Breast epithelium (tissue), 4 donors: Measurements from ENCODE around the gene MAP3K21. TPM values are rescaled to one million over a fixed set of nuclear protein-coding genes. Genes with fewer than 3 reads are reported as not detected.

Source experiments
- DNase-seq, 2 donors: peaks; one replicate each; pipeline ENCODE4 v3.0.0-alpha.2; 2019; ENCODE audit warnings: low spot score in 2 of 2
- H3K27ac ChIP-seq, 2 donors: fragments of 200-600 bp; sonication (generic) in 1 of 2; one replicate each; pipeline ENCODE4 v1.5.1; 2016 to 2019; ENCODE audit warnings: mild to moderate bottlenecking in 1 of 2
- H3K27me3 ChIP-seq, 2 donors: fragments of 200-600 bp; sonication (generic) in 1 of 2; one replicate each; pipeline versions ENCODE4 v1.5.1 to v1.6.0; 2017 to 2019; ENCODE audit warnings: control low read depth in 1 of 2, mild to moderate bottlenecking in 1 of 2
- H3K36me3 ChIP-seq: fragments of 200-600 bp; one replicate; pipeline ENCODE4 v1.5.1; 2019
- H3K4me1 ChIP-seq, 2 donors: fragments of 200-600 bp; sonication (generic); one replicate each; pipeline ENCODE4 v1.5.1; 2016 to 2019; ENCODE audit warnings: control low read depth in 1 of 2
- H3K4me3 ChIP-seq, 3 donors: fragments of 200-600 bp; sonication (generic); 1 replicate in 2 of 3; 2 replicates in 1 of 3; pipeline ENCODE4 v1.5.1; 2016 to 2019; ENCODE audit warnings: mild to moderate bottlenecking in 3 of 3, moderate library complexity in 2 of 3
- H3K9me3 ChIP-seq, 2 donors: fragments of 200-600 bp; sonication (generic) in 1 of 2; one replicate each; pipeline ENCODE4 v1.5.1; 2016 to 2019; ENCODE audit warnings: control low read depth in 1 of 2
- CTCF ChIP-seq, 3 donors: fragments of 450-650 bp; IDR thresholded peaks; one replicate each; pipeline ENCODE4 v1.5.1; 2016 to 2017; ENCODE audit warnings: antibody characterized with exemption in 3 of 3, mild to moderate bottlenecking in 3 of 3, moderate library complexity in 3 of 3
- POLR2A ChIP-seq: fragments of 450-650 bp; IDR thresholded peaks from one replicate; pipeline ENCODE4 v1.6.1; 2016; ENCODE audit warnings: antibody characterized with exemption, mild to moderate bottlenecking, moderate library complexity
- POLR2AphosphoS5 ChIP-seq, 3 donors: sonication (generic); formaldehyde crosslinking; IDR thresholded peaks; one replicate each; pipeline ENCODE4 v1.6.1; 2017; ENCODE audit warnings: antibody characterized with exemption in 3 of 3
- intact Hi-C: fragments of 100-400 bp; cut with DNase I; formaldehyde crosslinking; loops from one replicate; pipeline ENCODE4 v1.15.1; 2023; ENCODE audit warnings: low total_unique reads
- total RNA-seq, 3 donors: library from RNA; depleted of rRNA; stranded (reverse); fragments of >200 nt; gene quantifications; one replicate each; pipeline ENCODE4 v1.1.0, GENCODE V29; 2016

The MAP3K21 gene
- total RNA-seq, 3 donors from 2014 or later, result 1.3 to 9.5 (median 3.9) TPM

- intact Hi-C loops, result no loop called here
- no peaks in the 10 kb centered on the region for H3K27me3 ChIP-seq
- H3K27ac ChIP-seq, result no peak overlapping the region
- no peak for TF ChIP-seq POLR2A
- TF ChIP-seq POLR2AphosphoS5 (IDR thresholded peaks at IDR 0.05), result no peak
- no peak for TF ChIP-seq CTCF (IDR thresholded peaks at IDR 0.05)
- no peak overlapping the region for H3K4me3 ChIP-seq
- H3K36me3 ChIP-seq, result no peaks in the 10 kb centered on the region
- DNase-seq, result no peak
- H3K9me3 ChIP-seq, result no peaks in the 10 kb centered on the region
- peaks cover 0 to 4% of the 10 kb centered on the region in 2 donors for H3K4me1 ChIP-seq
Measured at GRCh38 chr1:233333086-233333485, 5.6 kb downstream of the MAP3K21 start.

- Histone ChIP-seq H3K27ac (no peak overlapping the region), H3K9me3 (no peaks in the 10 kb centered on the region), H3K4me3 (no peak overlapping the region), H3K36me3 (no peaks in the 10 kb centered on the region), H3K4me1 (peaks cover 0 to 4% of the 10 kb centered on the region in 2 donors), H3K27me3 (no peaks in the 10 kb centered on the region)
- intact Hi-C loops, result no loop called here
- TF ChIP-seq POLR2AphosphoS5 (IDR thresholded peaks at IDR 0.05) (no peak), POLR2A (no peak), CTCF (IDR thresholded peaks at IDR 0.05) (no peak)
- DNase-seq, result no peak
Measured at GRCh38 chr1:233334092-233334491, 6.6 kb downstream of the MAP3K21 start.

- Histone ChIP-seq H3K9me3 (no peaks in the 10 kb centered on the region), H3K36me3 (no peaks in the 10 kb centered on the region), H3K4me1 (no peaks in the 10 kb centered on the region), H3K4me3 (no peak overlapping the region), H3K27me3 (no peaks in the 10 kb centered on the region), H3K27ac (no peak overlapping the region)
- no peak for TF ChIP-seq CTCF (IDR thresholded peaks at IDR 0.05)
- no peak for TF ChIP-seq POLR2A
- TF ChIP-seq POLR2AphosphoS5 (IDR thresholded peaks at IDR 0.05), result no peak
- intact Hi-C loops, result no loop called here
- no peak for DNase-seq
Measured at GRCh38 chr1:233336554-233337456, 9.3 kb downstream of the MAP3K21 start.

- no peak overlapping the region for H3K27ac ChIP-seq
- no peaks in the 10 kb centered on the region for H3K4me1 ChIP-seq
- H3K9me3 ChIP-seq, result no peaks in the 10 kb centered on the region
- H3K4me3 ChIP-seq, result no peak overlapping the region
- TF ChIP-seq CTCF (IDR thresholded peaks at IDR 0.05) (no peak), POLR2A (no peak), POLR2AphosphoS5 (IDR thresholded peaks at IDR 0.05) (no peak)
- H3K27me3 ChIP-seq, result no peaks in the 10 kb centered on the region
- intact Hi-C loops, result no loop called here
- no peaks in the 10 kb centered on the region for H3K36me3 ChIP-seq
- DNase-seq, result no peak
Measured at GRCh38 chr1:233337505-233337904, 10.0 kb downstream of the MAP3K21 start.

- H3K4me3 ChIP-seq, result no peak overlapping the region
- no peaks in the 10 kb centered on the region for H3K27me3 ChIP-seq
- intact Hi-C loops, result no loop called here
- no peaks in the 10 kb centered on the region for H3K4me1 ChIP-seq
- no peaks in the 10 kb centered on the region for H3K9me3 ChIP-seq
- no peak overlapping the region for H3K27ac ChIP-seq
- TF ChIP-seq POLR2A (no peak), CTCF (IDR thresholded peaks at IDR 0.05) (no peak), POLR2AphosphoS5 (IDR thresholded peaks at IDR 0.05) (no peak)
- DNase-seq, result no peak
- H3K36me3 ChIP-seq, result no peaks in the 10 kb centered on the region
Measured at GRCh38 chr1:233338102-233338501, 10.6 kb downstream of the MAP3K21 start.
